CD4-positive, alpha-beta T cell treated with Interleukin-6 for 4 hours (primary cell): ENCODE measurements around the gene TAS2R42.

Source experiments
- DNase-seq: peaks from one replicate; pipeline ENCODE4 v3.0.0-alpha.2; 2020; ENCODE audit warnings: mixed read lengths

The TAS2R42 gene

DNA sequence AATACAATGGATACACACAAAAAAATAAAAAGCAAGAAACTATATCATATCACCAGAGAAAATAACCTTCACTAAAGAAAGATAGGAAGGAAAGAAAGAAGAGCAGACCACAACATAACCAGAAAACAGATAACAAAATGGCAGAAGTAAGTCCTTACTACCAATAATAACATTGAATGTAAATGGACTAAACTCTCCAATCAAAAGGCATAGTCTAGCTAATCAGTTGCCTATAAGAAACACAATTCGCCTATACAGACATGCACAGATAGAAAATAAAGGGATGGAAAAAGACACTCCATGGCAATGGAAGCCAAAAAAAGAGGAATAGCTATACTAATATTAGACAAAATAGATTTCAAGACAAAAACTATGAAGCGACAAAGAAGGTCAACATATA lies 43.4 kb downstream of the TAS2R42 start:
- DNase-seq, result no peak

DNA sequence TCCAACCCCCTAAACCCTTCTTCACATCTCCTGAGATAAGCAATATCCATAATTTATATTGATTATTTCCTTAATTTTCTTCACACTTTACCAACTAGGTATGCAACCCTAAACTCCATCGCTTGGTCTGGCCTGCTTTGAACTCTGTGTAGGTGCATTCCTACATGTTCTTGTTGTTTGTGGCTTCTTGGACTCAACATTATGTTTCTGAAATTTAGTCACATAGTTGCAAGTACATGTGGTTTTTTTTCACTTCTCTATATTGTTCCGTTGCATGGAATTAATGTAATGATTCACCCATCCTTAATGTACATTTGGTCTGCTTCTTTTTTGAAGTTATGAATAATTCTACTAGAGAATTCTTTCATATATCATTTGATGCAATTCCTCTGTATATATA lies 50.7 kb downstream of the TAS2R42 start:
- DNase-seq, result no peak
